Measurements from ENCODE around the gene KCNQ4.

KCNQ4 gene

DNA sequence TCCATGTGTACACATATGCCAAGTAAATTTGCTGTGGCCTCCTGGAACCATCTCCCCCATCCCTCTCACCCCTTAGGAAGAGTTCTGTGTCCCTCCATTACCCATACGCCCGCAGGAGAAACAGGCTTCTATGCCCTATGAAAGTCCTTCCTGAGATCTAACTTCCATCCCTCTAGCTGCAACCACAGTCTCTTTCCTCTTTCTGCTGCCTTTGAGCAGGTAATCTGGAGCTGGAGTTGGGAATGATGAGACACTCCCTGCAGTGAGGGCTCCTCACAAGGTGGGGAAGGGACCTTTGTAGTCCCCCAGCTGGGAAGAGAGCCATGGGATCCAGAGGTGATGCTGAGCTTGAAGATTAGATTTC is 2.0 kb upstream of the KCNQ4 start:
- no peak overlapping the region for H3K27ac ChIP-seq
- TF ChIP-seq CTCF (conservative IDR thresholded peaks at IDR 0.05) = no peak

DNA sequence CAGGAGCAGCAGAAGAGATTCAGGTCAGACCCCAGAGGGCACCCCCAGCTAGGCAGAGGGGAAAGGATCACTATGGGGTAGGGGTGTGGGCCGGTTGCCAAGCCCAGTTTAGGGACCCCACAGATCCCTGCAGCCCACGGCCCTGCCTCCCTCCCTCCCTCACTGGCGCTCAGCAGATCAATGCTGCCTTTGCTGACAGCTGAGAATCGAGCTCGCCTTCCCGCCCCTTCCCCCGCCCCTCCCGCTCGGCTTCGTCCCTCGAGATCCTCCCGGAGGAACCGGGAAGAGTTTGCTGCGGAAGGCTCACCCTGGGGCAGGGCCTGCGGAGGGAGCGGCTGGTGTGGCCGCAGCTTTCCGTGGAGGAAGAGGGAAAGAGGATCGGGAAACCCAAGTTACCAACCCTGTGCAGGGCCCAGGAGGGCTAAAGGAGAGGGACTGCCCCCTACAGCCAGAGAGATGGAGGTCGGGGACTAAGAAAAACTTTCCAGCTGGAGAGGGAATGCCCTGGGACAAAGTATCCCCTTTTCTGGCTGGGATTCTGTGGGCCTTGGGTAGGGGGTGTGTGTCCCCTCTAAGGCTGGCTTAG is 1.1 kb upstream of the KCNQ4 start:
- TF ChIP-seq CTCF (conservative IDR thresholded peaks at IDR 0.05) = no peak
- no peak overlapping the region for H3K27ac ChIP-seq

GRCh38 chr1:40784141-40784770 is 669 bp downstream of the KCNQ4 start:
- TF ChIP-seq CTCF (conservative IDR thresholded peaks at IDR 0.05) = no peak
- peak overlapping the region; percentile 67; the same call in 1 of the 2 replicates for H3K27ac ChIP-seq

DNA sequence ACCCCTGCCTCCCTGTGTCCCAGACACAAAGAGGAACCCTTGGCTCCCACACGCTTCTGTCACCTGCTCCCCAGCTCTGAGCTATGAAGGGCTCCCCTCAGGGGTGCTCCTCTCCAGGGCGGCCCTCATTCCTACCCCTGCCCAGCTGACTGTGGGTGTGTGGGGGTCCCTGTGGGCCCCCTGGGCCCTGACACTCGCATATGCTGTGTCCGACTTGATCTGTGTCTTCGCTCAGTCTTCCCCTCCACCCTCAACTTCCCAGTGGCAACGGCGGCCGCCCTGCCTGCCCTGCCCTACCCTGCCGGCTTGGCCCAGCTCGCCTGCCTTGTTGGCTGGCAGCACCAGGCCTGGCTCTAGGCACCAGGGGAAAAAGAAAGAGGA is 1.2 kb downstream of the KCNQ4 start:
- H3K27ac ChIP-seq = peak overlapping the region; percentile 67; the same call in 1 of the 2 replicates
- no peak for TF ChIP-seq CTCF (conservative IDR thresholded peaks at IDR 0.05)

- TF ChIP-seq CTCF (conservative IDR thresholded peaks at IDR 0.05) = no peak
- H3K27ac ChIP-seq = no peak overlapping the region
Observed at GRCh38 chr1:40785446-40785845, 1.9 kb downstream of the KCNQ4 start.

DNA sequence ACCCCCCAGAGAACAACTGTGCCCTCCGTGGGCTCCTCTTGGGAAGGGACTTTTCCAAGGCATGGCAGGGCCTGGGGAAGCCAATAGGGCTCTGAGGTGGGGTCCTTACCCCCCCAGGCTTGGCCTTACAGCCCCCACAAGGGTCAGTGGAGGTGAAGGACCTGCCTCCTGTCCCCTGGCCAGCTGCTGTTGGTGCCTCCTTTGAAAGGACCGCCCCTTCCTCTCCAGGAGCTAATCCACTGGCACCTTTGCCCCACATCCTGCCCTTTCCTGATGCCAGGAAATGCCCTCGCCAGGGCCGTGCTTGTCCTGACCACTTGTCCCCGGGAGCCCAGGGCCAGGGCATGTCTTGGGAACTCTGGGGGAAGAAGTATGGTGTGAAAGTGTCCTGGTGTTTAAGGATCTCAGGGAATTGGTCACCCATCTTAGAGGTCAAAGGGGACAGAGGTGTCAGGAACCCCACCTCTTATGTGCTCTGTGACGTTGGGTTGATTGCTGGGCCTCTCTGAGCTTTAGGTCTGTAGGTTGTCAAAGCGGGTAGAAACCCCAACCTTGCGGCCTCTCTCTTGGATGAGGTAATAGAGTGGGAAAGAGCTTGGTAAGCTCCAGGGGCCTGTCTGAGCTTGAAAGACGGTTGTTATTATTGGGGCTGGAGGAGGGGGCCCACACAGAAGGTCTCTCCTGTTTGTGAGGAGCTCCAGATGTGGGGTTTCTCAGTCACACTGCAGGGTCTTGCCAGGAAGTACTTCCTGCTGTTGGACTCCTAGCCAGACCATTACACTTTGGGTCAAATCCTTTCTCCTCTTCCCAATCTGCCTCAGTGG is 2.8 kb downstream of the KCNQ4 start:
- TF ChIP-seq CTCF (conservative IDR thresholded peaks at IDR 0.05) = no peak

GRCh38 chr1:40786995-40787705 is 3.6 kb downstream of the KCNQ4 start:
- H3K27ac ChIP-seq = no peak overlapping the region
- no peak for TF ChIP-seq CTCF (conservative IDR thresholded peaks at IDR 0.05)

More for the DNA sequence above, 2.8 kb downstream of the KCNQ4 start:
- no peak overlapping the region for H3K27ac ChIP-seq

All from VCaP (cell line).